AG04450 (cell line): ENCODE results near the gene RGSL1. TPM values are rescaled to one million over a fixed set of nuclear protein-coding genes. Genes with fewer than 3 reads are reported as not detected.

ENCODE experiments used
- CTCF ChIA-PET: fragments of 300-600, 350-600 bp; formaldehyde crosslinking; extraction: SDS; loops from one replicate; lab custom pipeline; 2022; ENCODE audit warnings: antibody characterized with exemption, inconsistent platforms; lab: Charles Lee
- POLR2A ChIA-PET: fragments of 350-600 bp; formaldehyde crosslinking; extraction: SDS; loops from one replicate; lab custom pipeline; 2021; ENCODE audit warnings: antibody characterized with exemption, inconsistent platforms; lab: Yijun Ruan, JAX
- DNase-seq: peaks from one replicate; pipeline ENCODE4 v3.0.0-alpha.2; 2011; ENCODE audit warnings: low read depth, low spot score
- H3K27ac ChIP-seq: one replicate; pipeline ENCODE4 v1.5.1; 2012; ENCODE audit warnings: low read depth, low read length, control low read depth
- H3K27me3 ChIP-seq: one replicate; pipeline ENCODE4 v1.6.0; 2012; ENCODE audit warnings: low read length; ENCODE audit not compliant: control insufficient read depth, insufficient read depth
- H3K4me3 ChIP-seq: 2 replicates; pipeline ENCODE4 v1.5.1; 2011; ENCODE audit warnings: mild to moderate bottlenecking, low read depth, low read length, control low read depth
- H3K9me3 ChIP-seq: 2 replicates; pipeline ENCODE4 v1.5.1; 2012; ENCODE audit warnings: low read length; ENCODE audit not compliant: control insufficient read depth, insufficient read depth
- CTCF ChIP-seq: IDR thresholded peaks from 2 replicates; pipeline ENCODE4 v1.5.1; 2011; ENCODE audit warnings: low read depth, low read length, control low read depth, inconsistent platforms
- polyA plus RNA-seq: library from polyadenylated mRNA; depleted of rRNA; stranded (reverse); fragments of >200 nt; gene quantifications from 2 replicates; pipeline ENCODE4 v1.2.3, GENCODE V29; 2011

The RGSL1 gene
- polyA plus RNA-seq, 1 experiment: not detected

- no peak overlapping the region for H3K4me3 ChIP-seq
- H3K27ac ChIP-seq: no peak overlapping the region
- peaks cover 7% of the 10 kb centered on the region for H3K27me3 ChIP-seq
- ChIA-PET POLR2A (interaction anchor here (1.3 kb wide), 1 partner anchor 16 kb away, joined by 3 read pairs; the partner anchor contains the start of gene GLUL), CTCF (interaction anchor here (2.3 to 3.2 kb wide), 2 partner anchors 11 to 265 kb away, joined by 9 to 12 read pairs; no protein-coding TSS in a partner anchor)
- H3K9me3 ChIP-seq: no peaks in the 10 kb centered on the region
- no peak for TF ChIP-seq CTCF
- no peak for DNase-seq
Observed at GRCh38 chr1:182407724-182408123, 42.2 kb upstream of the RGSL1 start.

GRCh38 chr1:182408435-182409075, 41.4 kb upstream of the RGSL1 start:
- TF ChIP-seq CTCF: no peak
- ChIA-PET CTCF (interaction anchor here (2.3 to 3.2 kb wide), 2 partner anchors 12 to 265 kb away, joined by 9 to 12 read pairs; no protein-coding TSS in a partner anchor), POLR2A (interaction anchor here (1.3 kb wide), 1 partner anchor 16 kb away, joined by 3 read pairs; the partner anchor contains the start of gene GLUL)
- Histone ChIP-seq H3K27ac (no peak overlapping the region), H3K27me3 (peaks cover 7% of the 10 kb centered on the region), H3K4me3 (no peak overlapping the region), H3K9me3 (no peaks in the 10 kb centered on the region)
- DNase-seq: no peak

GRCh38 chr1:182410138-182410537, 39.8 kb upstream of the RGSL1 start:
- no peak overlapping the region for H3K27ac ChIP-seq

GRCh38 chr1:182410620-182411273, 39.2 kb upstream of the RGSL1 start:
- no peak for DNase-seq
- CTCF ChIA-PET: interaction anchor here (1.1 to 2.0 kb wide), 2 partner anchors 14 to 267 kb away, joined by 5 read pairs; no protein-coding TSS in a partner anchor

More at GRCh38 chr1:182410138-182410537, 39.8 kb upstream of the RGSL1 start:
- H3K27me3 ChIP-seq: peaks cover 8% of the 10 kb centered on the region
- no peak for TF ChIP-seq CTCF
- CTCF ChIA-PET: interaction anchor here (1.1 kb wide), 1 partner anchor 13 kb away, joined by 5 read pairs; no protein-coding TSS in a partner anchor
- POLR2A ChIA-PET: no interaction called here
- no peak for DNase-seq
- no peaks in the 10 kb centered on the region for H3K9me3 ChIP-seq
- no peak overlapping the region for H3K4me3 ChIP-seq

More at GRCh38 chr1:182410620-182411273, 39.2 kb upstream of the RGSL1 start:
- no peak for TF ChIP-seq CTCF
- Histone ChIP-seq H3K4me3 (no peak overlapping the region), H3K27ac (no peak overlapping the region), H3K9me3 (no peaks in the 10 kb centered on the region), H3K27me3 (peaks cover 10% of the 10 kb centered on the region)
- POLR2A ChIA-PET: no interaction called here
